ENCODE measurements around the gene GALNT1.

The GALNT1 gene

GRCh38 chr18:35755369-35755768, 173.8 kb downstream of the GALNT1 start:
- Histone ChIP-seq H3K4me3 (ENCODE audit: low read length) (no peak overlapping the region), H3K27ac (ENCODE audit: low read depth, low read length) (no peak overlapping the region), H3K27me3 (ENCODE audit: insufficient read depth, low read length) (no peaks in the 10 kb centered on the region), H3K9ac (ENCODE audit: low read depth, low read length) (no peak overlapping the region), H3K9me3 (ENCODE audit: insufficient read depth, low read depth, low read length) (peaks cover 27% of the 10 kb centered on the region), H3K4me1 (ENCODE audit: insufficient read depth, low read length) (peaks cover 10% of the 10 kb centered on the region), H3K36me3 (ENCODE audit: insufficient read depth, low read length) (peaks cover 5% of the 10 kb centered on the region; the same call in 1 of the 2 replicates)
- WGBS = 92% methylated on average over 7 of the region's 7 CpGs

- no peak overlapping the region for H3K27ac ChIP-seq (ENCODE audit: low read depth, low read length)
- no peaks in the 10 kb centered on the region for H3K27me3 ChIP-seq (ENCODE audit: insufficient read depth, low read length)
- H3K4me3 ChIP-seq (ENCODE audit: low read length) = no peak overlapping the region
- H3K9ac ChIP-seq (ENCODE audit: low read depth, low read length) = no peak overlapping the region
- 23% methylated on average over 4 of the region's 5 CpGs for WGBS
- peaks cover 27% of the 10 kb centered on the region for H3K9me3 ChIP-seq (ENCODE audit: insufficient read depth, low read depth, low read length)
- H3K4me1 ChIP-seq (ENCODE audit: insufficient read depth, low read length) = peaks cover 10% of the 10 kb centered on the region
- H3K36me3 ChIP-seq (ENCODE audit: insufficient read depth, low read length) = peaks cover 5% of the 10 kb centered on the region; the same call in 1 of the 2 replicates
Observed at GRCh38 chr18:35756506-35757117, 175.1 kb downstream of the GALNT1 start.
